Measurements from ENCODE around the gene CMTM4. TPM values are rescaled to one million over a fixed set of nuclear protein-coding genes. Genes with fewer than 3 reads are reported as not detected.
"Not testable (repeated sequence)": the region's sequence is repeated elsewhere in the genome, so short reads cannot be mapped to it uniquely, and the experiment has no call there.

Gene CMTM4
- total RNA-seq, 1 experiment from 2014 or later: 14.3 TPM

GRCh38 chr16:66629856-66630255 lies 66.7 kb downstream of the CMTM4 start:
- in situ Hi-C loops (cut with HindIII; ENCODE audit: low pct_unique_long_range_greater_than_20kb, low sequenced_read_pairs): no loop called here
- DNase-seq (ENCODE audit: low read depth): no peak

GRCh38 chr16:66627611-66628378 lies 68.7 kb downstream of the CMTM4 start:
- DNase-seq (ENCODE audit: low read depth); in situ Hi-C loops (cut with HindIII; ENCODE audit: low pct_unique_long_range_greater_than_20kb, low sequenced_read_pairs): not testable (repeated sequence)

GRCh38 chr16:66623755-66624154 lies 72.8 kb downstream of the CMTM4 start:
- no peak for DNase-seq (ENCODE audit: low read depth)
- in situ Hi-C loops (cut with HindIII; ENCODE audit: low pct_unique_long_range_greater_than_20kb, low sequenced_read_pairs): no loop called here

GRCh38 chr16:66622863-66623262 lies 73.7 kb downstream of the CMTM4 start:
- in situ Hi-C loops (cut with HindIII; ENCODE audit: low pct_unique_long_range_greater_than_20kb, low sequenced_read_pairs): no loop called here
- DNase-seq (ENCODE audit: low read depth): no peak

GRCh38 chr16:66621973-66622372 lies 74.6 kb downstream of the CMTM4 start:
- in situ Hi-C loops (cut with HindIII; ENCODE audit: low pct_unique_long_range_greater_than_20kb, low sequenced_read_pairs): no loop called here
- no peak for DNase-seq (ENCODE audit: low read depth)

GRCh38 chr16:66620429-66620795 lies 76.1 kb downstream of the CMTM4 start:
- in situ Hi-C loops (cut with HindIII; ENCODE audit: low pct_unique_long_range_greater_than_20kb, low sequenced_read_pairs): no loop called here
- DNase-seq (ENCODE audit: low read depth): no peak

GRCh38 chr16:66619534-66620428 lies 76.8 kb downstream of the CMTM4 start:
- in situ Hi-C loops (cut with HindIII; ENCODE audit: low pct_unique_long_range_greater_than_20kb, low sequenced_read_pairs): no loop called here
- no peak for DNase-seq (ENCODE audit: low read depth)

- DNase-seq (ENCODE audit: low read depth): peak; percentile 79
- in situ Hi-C loops (cut with HindIII; ENCODE audit: low pct_unique_long_range_greater_than_20kb, low sequenced_read_pairs): no loop called here
Measured at GRCh38 chr16:66618588-66619375, 77.8 kb downstream of the CMTM4 start.

- DNase-seq (ENCODE audit: low read depth): no peak
- in situ Hi-C loops (cut with HindIII; ENCODE audit: low pct_unique_long_range_greater_than_20kb, low sequenced_read_pairs): no loop called here
Measured at GRCh38 chr16:66617728-66618127, 78.8 kb downstream of the CMTM4 start.

GRCh38 chr16:66617010-66617434 lies 79.5 kb downstream of the CMTM4 start:
- no peak for DNase-seq (ENCODE audit: low read depth)
- in situ Hi-C loops (cut with HindIII; ENCODE audit: low pct_unique_long_range_greater_than_20kb, low sequenced_read_pairs): no loop called here

GRCh38 chr16:66616592-66616991 lies 80.0 kb downstream of the CMTM4 start:
- in situ Hi-C loops (cut with HindIII; ENCODE audit: low pct_unique_long_range_greater_than_20kb, low sequenced_read_pairs): no loop called here

GRCh38 chr16:66616169-66616568 lies 80.4 kb downstream of the CMTM4 start:
- in situ Hi-C loops (cut with HindIII; ENCODE audit: low pct_unique_long_range_greater_than_20kb, low sequenced_read_pairs): no loop called here
- no peak for DNase-seq (ENCODE audit: low read depth)

More at GRCh38 chr16:66616592-66616991, 80.0 kb downstream of the CMTM4 start:
- no peak for DNase-seq (ENCODE audit: low read depth)

- no peak for DNase-seq (ENCODE audit: low read depth)
- in situ Hi-C loops (cut with HindIII; ENCODE audit: low pct_unique_long_range_greater_than_20kb, low sequenced_read_pairs): no loop called here
Measured at GRCh38 chr16:66614161-66614802, 82.3 kb downstream of the CMTM4 start.

- in situ Hi-C loops (cut with HindIII; ENCODE audit: low pct_unique_long_range_greater_than_20kb, low sequenced_read_pairs): no loop called here
- no peak for DNase-seq (ENCODE audit: low read depth)
Measured at GRCh38 chr16:66612422-66612821, 84.1 kb downstream of the CMTM4 start.

- DNase-seq (ENCODE audit: low read depth); in situ Hi-C loops (cut with HindIII; ENCODE audit: low pct_unique_long_range_greater_than_20kb, low sequenced_read_pairs): not testable (repeated sequence)
Measured at GRCh38 chr16:66611911-66612310, 84.6 kb downstream of the CMTM4 start.

GRCh38 chr16:66610111-66610820 lies 86.3 kb downstream of the CMTM4 start:
- DNase-seq (ENCODE audit: low read depth): no peak
- in situ Hi-C loops (cut with HindIII; ENCODE audit: low pct_unique_long_range_greater_than_20kb, low sequenced_read_pairs): no loop called here

- DNase-seq (ENCODE audit: low read depth): no peak
- in situ Hi-C loops (cut with HindIII; ENCODE audit: low pct_unique_long_range_greater_than_20kb, low sequenced_read_pairs): no loop called here
Measured at GRCh38 chr16:66609139-66609510, 87.4 kb downstream of the CMTM4 start.
